GM12872 (cell line): ENCODE measurements around the gene POLA1.

Source experiments
- CTCF ChIP-seq: IDR thresholded peaks from 3 replicates; pipeline ENCODE4 v1.5.1; 2011; ENCODE audit warnings: low read depth, mild to moderate bottlenecking, low read length, moderate library complexity; ENCODE audit not compliant: insufficient read depth

POLA1 gene, protein sequence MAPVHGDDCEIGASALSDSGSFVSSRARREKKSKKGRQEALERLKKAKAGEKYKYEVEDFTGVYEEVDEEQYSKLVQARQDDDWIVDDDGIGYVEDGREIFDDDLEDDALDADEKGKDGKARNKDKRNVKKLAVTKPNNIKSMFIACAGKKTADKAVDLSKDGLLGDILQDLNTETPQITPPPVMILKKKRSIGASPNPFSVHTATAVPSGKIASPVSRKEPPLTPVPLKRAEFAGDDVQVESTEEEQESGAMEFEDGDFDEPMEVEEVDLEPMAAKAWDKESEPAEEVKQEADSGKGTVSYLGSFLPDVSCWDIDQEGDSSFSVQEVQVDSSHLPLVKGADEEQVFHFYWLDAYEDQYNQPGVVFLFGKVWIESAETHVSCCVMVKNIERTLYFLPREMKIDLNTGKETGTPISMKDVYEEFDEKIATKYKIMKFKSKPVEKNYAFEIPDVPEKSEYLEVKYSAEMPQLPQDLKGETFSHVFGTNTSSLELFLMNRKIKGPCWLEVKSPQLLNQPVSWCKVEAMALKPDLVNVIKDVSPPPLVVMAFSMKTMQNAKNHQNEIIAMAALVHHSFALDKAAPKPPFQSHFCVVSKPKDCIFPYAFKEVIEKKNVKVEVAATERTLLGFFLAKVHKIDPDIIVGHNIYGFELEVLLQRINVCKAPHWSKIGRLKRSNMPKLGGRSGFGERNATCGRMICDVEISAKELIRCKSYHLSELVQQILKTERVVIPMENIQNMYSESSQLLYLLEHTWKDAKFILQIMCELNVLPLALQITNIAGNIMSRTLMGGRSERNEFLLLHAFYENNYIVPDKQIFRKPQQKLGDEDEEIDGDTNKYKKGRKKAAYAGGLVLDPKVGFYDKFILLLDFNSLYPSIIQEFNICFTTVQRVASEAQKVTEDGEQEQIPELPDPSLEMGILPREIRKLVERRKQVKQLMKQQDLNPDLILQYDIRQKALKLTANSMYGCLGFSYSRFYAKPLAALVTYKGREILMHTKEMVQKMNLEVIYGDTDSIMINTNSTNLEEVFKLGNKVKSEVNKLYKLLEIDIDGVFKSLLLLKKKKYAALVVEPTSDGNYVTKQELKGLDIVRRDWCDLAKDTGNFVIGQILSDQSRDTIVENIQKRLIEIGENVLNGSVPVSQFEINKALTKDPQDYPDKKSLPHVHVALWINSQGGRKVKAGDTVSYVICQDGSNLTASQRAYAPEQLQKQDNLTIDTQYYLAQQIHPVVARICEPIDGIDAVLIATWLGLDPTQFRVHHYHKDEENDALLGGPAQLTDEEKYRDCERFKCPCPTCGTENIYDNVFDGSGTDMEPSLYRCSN (N-terminal part only)

GRCh38 chrX:24693453-24694202 lies at the start of gene POLA1:
TSS of gene POLA1 (plus strand) at chrX:24693918. CDS start at chrX:24693962, 44 bp downstream.
- TF ChIP-seq CTCF, result no peak

- no peak for TF ChIP-seq CTCF
Observed at GRCh38 chrX:24646006-24646405, 47.7 kb upstream of the POLA1 start.

- TF ChIP-seq CTCF, result no peak
Observed at GRCh38 chrX:24646745-24647182, 47.0 kb upstream of the POLA1 start.

DNA sequence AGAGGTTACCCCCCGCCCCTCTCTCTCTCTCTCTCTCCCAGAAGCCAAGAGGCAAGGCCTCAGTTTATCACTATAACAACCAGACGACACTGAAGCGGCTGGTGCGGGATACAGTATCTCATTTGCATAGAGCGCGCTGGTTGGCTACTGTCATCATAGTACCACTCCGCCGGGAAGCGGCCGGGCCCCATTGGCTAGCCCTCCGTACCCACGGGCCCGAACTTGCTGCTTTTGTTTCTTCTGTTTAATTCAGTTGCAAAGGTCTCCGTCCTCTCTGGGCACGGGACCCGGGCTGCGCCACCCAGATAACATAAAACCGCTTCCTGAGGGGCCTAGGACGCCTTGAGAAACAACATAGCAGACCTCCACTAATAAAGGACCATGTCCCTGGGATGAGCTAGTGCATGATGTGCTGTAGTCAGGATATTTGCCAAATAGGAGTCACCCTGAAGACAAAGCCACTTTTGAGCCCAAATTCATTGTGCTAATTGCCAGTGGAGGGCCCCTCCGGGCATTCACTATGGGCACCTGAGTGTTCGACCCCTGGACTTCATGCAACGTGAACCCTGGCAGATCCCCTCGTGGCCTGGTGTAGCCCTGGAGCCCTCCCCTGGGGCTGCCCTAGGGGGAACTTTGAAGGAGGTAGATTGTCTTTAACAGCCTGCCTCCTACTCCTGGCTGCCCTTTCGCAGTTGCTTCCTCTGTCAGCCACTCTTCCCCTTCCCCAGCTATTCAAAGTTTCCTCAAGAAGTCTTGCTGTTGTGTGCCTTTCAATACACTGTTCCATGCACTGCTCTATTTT lies 46.3 kb upstream of the POLA1 start, which contains the start of gene PCYT1B:
TSS of gene PCYT1B (minus strand) at position 91 of the 802 bp plus-strand sequence. CDS start 242 bp downstream, outside the sequence.
- TF ChIP-seq CTCF, result no peak

DNA sequence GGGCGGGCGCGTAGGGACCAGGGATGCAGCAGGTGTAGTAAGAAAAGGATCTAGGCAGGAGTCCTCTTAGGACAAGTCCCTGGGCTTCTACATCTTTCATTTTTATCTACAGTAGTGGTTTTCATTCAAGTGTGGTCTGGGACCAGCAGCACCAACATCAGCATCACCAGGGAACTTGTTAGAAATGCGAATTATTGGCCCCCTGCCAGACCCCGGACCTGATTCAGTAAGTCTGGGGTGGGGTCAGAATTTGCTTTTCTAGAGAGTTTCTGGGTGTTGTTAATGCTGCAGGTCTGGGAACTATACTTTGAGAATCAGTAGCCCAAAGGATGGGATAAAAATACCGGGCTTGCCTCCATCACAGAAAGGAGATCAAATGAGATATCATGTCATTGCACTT lies 45.2 kb upstream of the POLA1 start:
- no peak for TF ChIP-seq CTCF

DNA sequence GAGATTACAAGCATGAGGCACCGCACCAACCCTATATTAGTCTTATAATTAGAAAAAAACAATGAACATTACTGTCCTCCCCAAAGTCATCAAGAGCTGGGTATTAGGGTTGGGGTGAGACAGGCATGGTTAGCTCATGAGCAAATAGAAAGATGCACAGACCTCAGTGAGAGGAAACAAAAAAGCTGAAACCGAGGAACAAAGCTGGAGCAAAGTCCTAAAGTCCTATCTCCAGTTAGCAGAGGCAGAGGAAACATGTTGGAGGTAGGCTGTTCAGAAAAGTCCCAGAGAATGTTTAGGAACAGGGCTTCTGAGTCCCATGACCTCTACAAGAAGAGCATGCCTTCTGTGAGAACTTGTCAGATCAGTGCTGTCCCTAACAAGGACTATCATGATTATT lies 41.9 kb upstream of the POLA1 start:
- TF ChIP-seq CTCF, result no peak
